NCI-H2227 (cell line): Measurements from ENCODE around the gene SYPL2.
A peak's percentile ranks its signal among the peaks of the same experiment; 100 is the strongest.
"Not testable (repeated sequence)": the region's sequence is repeated elsewhere in the genome, so short reads cannot be mapped to it uniquely, and the experiment has no call there.

Experiments used
- DNase-seq: peaks from one replicate; lab custom pipeline; 2025; ENCODE audit not compliant: unreplicated experiment; lab: John Stamatoyannopoulos, UW

The SYPL2 gene

DNA sequence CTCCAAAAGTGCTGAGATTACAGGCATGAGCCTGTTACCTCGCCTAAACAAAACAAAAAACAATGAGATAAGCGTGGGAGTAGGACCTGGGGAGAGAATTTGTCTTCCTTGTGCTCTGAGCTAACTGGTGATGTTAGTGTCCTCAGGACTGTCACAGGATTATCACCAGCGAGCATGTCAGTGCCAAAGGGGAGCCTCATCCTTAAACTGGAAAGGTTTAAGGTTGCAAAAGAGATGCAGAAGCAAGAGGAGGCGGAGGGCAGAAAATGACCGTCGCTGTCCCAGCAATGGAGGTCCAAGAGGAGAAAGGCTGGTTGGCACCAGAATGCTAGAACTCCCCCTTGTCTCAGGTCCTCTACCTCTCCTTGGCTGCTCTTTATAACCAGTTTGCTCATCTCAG, 3.9 kb downstream of the SYPL2 start:
- no peak for DNase-seq

DNA sequence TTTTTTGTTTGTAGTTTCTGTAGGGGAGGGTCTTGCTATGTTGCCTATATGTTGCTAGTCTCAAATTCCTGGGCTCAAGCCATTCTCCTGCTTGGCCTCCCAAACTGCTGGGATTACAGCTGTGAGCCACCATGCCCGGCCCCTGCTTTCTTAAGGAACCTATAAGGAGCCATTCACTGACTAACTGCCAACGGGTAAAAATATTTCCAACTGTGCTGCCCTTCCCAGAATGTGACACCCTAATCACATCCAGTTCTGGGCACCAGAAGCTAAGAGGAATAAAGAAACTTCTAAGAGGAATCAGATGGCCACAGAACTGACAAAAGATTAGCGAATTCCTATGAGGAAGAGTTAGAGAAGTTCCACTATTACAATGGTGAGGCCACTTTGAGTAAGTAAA, 6.4 kb downstream of the SYPL2 start:
- no peak for DNase-seq

DNA sequence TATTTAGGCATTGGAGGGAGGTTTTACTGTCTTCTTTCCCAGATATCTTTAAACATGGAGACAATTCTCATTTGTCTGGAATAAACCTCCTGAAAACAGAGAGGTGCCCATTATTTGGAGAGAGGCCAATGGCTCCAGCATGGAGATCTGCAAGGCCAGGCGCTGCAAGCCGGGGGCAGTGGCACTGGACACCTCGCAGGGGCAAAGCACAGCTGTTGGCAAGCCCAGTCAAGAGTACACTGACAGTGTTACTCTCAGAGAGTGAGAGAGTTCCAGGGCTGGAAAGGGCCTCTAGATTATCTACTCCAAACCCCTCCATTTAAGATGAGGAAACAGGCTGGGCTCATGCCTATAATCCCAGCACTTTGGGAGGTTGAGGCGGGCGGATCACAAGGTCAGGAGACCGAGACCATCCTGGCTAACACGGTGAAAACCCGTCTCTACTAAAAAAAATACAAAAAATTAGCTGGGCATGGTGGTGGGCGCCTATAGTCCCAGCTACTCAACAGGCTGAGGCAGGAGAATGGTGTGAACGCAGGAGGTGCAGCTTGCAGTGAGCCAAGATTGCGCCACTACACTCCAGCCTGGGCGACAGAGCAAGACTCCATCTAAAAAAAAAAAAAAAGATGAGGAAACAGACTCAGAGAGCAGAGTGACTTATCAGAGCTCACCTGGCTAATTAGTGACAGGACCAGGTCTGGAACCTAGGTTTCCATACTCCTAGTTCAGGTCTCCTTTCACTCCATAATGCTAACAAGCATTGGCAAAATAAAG, 7.1 kb downstream of the SYPL2 start:
- DNase-seq: not testable (repeated sequence)

DNA sequence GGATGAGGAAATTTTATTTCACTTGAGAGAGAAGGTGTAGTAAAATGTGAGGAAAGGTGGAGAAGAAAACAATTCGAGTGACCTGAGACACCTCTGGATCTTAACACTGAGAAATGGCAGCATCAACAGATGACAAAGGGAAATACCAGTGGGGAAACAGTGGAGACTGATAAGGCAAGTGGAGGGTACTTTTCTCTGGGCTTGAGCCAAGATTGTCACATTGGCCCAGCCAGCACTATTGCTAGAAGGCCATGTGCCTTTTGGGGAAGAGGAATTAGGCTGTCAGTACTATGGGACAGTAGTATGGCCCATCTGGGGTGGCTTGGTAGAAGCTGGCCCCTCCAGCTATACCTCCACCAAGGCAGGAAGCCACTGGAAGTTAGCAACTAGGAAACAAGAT, 8.4 kb downstream of the SYPL2 start:
- DNase-seq: no peak

DNA sequence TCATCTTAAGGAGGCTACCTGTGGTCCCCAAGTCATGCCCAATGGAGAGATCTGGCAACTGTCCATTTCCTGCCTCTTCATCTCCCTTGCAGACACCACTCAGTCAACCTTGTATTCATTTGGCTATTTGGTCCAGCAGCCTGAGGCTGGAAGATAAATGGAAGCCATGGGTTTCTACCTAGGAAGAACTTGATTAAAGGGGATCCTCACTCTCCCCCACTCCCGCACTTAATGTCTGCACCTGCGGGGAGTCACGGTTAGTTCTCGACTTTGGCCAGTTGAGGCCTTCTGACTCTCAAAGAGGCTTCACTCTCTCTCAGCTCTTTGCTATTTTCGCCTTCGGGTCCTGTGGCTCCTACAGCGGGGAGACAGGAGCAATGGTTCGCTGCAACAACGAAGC, 8.9 kb downstream of the SYPL2 start:
- DNase-seq: no peak

DNA sequence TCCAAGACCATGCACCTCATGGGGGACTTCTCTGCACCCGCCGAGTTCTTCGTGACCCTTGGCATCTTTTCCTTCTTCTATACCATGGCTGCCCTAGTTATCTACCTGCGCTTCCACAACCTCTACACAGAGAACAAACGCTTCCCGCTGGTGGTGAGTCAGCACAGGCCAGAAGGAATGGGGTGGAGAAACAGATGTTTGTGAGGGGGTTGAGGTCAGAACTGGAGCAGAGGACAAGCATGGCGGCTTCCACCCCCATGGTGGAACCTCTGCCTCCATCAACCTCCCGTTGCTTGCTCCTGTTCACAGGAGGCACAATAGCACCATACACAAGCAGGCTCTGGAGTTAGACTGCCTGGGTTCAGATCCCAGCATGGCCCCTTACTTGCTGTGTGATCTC, 10.5 kb downstream of the SYPL2 start:
- DNase-seq: no peak

DNA sequence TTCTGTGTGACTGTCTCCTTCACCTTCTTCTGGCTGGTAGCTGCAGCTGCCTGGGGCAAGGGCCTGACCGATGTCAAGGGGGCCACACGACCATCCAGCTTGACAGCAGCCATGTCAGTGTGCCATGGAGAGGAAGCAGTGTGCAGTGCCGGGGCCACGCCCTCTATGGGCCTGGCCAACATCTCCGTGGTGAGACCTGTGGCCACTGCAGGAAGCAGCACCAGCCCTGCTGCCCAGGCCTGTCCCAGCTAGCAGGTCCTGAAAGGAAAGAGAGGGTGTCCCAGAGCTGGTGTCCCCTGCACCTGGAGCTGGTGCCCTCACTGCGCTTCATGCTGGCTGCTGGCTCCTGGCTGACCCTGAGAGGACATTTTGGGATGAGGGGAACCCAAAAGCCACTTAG, 11.5 kb downstream of the SYPL2 start:
- DNase-seq: no peak

DNA sequence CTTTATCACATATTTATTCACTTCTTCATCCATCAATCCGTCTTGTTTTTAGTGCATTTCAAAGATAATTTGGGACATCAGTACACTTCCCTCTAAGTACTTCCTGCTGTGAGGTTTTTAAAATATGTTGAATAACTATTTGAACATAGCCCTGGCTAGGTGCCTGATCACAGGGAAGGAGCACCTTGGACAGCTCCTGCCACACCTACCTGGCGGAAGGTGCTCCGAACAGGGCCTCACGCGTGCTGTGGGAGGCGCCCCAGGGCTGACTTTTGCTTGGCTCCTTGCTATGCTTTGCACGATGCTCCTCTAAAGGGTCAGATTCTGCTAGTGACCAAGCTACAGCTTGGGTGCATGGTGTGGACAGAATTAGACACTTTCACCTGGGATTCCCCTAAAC, 12.5 kb downstream of the SYPL2 start:
- DNase-seq: no peak

DNA sequence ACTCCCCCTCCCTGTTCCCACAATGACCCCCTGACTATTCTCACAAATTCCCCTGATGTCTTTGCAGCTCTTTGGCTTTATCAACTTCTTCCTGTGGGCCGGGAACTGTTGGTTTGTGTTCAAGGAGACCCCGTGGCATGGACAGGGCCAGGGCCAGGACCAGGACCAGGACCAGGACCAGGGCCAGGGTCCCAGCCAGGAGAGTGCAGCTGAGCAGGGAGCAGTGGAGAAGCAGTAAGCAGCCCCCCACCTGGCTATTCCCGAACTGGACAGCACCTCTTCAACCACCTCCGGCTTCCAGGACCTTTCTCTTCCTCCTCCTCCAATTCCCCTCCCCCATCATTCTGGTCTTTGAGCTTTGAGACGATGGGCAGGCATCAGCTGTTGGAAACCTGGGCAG, 13.0 kb downstream of the SYPL2 start:
- DNase-seq: no peak

DNA sequence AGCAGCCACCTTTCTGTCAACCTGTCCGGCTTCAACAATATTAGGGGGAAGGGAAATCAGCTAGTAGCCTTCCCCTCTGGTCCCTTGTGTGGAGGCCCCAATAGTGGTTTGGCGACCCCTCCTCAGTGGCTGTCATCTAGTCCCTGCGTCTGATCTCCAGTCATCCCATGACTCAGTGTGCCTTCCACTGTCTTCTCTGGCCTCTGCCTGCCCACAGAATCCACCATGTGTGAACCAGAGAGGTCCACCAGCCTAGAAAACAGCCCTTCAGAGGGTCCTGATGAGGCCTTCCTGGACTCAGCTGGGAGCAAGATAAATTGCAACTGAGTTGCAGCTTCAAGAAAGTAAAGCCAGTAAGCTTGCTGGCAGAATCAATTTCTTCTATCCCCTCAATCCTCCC, 13.6 kb downstream of the SYPL2 start:
- no peak for DNase-seq

DNA sequence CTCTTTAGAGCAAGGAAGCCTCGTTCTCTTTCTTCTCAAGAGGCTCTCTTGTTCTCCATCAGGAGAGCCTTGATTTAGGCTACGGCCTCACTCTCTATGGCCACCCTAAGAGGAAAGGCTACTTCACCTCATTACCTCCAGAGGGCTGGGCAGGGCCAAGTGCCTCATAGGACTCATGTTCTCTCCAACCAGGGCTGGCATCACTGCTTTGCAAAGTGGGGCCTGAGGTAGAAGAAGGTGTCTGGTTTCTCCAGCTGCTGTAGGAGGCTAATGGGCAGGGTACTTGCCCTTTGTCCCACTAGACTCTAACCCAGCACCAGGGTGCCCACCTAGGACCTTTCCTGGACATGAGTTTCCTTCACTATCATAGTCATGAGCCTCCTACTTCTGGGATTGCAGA, 15.3 kb downstream of the SYPL2 start:
- DNase-seq: no peak

DNA sequence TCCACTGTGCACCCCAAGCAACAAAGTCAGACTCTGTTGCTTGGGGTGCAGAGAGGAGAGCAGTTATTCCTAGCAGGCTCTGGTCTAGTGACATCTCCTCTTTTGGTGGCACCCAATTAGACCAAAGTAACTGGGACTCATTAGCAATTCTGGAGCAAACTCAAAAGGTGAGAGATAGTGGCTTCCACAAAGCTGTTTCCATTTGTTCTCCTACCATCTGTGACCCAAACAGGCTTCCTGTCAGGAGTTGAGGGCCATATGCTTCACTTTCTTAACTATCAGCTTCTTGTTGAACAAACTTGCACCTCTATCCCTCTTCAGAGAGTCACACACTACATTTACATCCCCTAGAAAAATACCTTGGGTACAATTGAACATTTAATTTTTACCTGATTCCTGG, 15.9 kb downstream of the SYPL2 start:
- no peak for DNase-seq

DNA sequence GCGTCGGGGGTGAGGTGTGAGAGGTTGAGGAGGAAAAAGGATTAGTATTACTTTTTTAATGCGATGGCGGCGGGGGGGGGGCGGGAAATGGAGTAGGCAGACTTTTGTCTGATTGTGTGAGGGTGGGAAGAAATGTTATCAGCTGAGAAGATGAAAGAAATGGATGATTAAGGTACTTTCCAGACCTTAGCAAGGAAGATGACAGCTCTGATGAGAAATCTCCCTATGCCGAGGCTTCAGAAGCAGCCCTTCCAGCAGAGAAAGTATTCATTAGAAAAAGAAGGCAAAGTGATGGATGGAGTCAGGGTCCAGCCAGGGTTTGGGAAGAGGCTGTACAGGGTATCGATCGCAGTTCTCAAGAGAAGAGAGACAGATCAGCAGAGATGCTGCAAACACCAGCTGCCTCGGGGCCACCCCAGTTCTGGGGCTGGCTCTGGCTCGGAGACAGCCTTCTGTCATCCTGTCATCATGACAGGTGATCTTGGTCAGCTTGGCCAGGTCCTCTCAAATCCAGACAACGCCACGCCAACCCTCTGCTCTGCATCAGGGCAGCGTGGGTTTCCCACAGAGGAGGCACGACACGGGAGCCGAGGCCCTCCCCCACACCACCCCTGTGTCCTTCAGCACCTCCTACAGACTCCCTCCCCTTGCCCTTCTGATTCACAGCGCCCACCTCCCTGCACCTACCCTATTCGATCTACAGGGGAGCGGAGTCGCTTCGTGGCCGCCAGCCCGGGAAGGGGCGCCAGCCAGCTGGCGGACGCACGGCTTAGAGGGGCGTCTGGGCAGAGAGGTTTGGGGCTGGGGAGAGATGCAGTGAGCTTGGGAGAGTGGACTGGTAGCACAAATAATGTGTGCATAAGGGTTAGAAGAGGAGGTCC, 16.7 kb downstream of the SYPL2 start:
- DNase-seq: peak; percentile 78

DNA sequence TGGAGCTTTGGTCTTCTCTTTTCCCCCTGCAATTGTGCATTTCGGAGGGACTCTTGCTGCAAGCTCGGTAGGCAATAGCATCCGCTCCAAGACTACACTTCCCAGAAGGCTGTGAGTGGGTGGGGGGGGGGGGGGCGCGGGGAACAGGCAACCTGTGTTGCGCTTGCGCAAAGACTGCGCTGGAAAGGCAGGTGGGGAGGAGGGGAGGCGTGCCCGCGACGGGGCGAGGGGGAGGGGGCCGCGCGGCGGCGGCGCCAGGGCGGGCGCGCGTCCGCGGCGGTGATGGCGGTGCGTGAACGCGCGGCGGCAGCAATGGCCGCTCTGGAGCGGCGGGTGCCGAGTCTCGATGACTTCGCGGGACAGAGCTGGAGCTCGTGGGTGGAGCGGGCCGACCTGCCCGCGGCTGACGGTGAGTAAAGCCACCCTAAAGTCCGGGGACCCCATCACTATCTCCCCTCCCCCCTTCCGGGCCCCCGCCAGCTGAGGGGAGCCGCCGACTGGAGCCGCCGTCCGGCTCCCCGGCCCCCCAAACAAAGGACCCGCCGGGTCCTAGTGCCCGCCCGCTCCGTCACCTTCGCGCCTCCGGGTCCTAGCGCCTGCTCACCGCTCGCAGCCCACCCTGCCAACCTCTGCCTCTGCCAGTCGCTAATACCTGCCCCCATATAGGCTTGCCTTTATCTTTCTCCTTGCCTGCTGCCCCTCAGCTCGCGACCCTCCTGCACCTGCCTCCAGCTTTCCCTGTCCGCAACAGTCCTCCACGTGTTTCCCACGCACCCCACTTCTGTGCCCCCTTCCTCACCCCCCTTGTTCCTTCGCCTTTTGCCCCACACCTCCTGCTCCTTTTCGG, 17.5 kb downstream of the SYPL2 start, which contains the start of gene ATXN7L2:
Gene ATXN7L2, plus strand, starts transcription at position 234 of the 847 bp plus-strand sequence. Its CDS starts 49 bp downstream, at position 283.
- DNase-seq: peak; percentile 94

DNA sequence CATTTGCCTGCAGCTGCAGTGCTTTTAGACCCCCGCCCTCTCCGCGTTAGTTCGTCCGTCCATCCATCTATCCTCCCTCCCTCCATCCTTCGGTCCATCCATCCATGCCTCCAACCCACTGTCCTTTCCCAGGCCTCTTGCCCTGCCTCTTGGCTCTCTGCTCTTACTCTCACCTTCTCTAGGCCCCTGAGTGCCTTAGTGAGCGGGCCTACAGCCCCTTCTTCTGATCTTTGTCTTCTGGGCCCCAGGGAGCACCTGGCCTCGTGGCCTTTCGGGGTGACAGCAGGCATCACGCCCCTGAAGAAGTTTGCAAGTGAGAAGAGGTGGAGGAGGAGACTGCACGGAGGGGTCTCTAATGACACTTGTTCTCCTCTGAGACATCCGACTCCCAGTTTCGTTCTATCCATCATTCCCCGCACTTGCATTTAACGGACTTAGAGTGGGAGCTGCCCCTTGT, 18.2 kb downstream of the SYPL2 start:
- no peak for DNase-seq

DNA sequence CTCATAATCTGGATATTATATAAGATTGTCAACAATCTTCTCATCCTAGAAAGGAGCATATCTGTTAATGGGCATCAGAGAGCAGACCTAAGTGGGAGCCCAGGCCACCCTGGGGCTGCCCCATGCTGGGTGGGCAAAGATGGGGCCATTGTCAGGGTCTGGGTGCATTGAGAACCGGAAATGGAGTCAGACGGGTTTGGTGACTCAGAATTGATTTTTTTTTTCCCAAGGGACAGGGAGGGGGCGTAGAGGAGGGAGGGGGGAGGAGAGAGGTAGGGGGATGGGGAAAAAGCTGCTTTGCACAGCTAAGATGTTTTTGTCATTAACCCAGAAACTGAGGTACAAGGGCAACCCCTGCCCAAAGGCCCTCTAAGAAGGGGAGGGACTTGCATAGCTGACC, 18.7 kb downstream of the SYPL2 start:
- no peak for DNase-seq

DNA sequence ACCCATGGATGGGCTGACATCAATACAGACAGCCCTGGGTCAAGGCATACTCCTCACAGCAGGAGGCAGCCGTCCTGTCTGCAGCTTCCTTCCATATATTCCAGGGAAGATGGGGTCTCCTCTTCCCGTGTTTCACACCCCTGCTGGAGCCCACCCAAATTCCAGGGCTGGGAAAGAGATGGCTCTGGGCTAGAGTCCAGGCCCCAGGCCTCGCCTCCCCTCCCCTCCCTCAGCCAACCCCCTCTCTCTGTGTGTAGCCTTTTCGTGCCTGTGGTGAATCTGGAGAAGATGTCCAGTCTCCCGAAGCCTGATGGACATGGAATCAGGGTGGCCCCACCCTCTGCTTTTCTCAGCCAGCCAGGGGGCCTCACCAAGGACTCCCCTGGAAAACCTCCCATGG, 20.9 kb downstream of the SYPL2 start:
- no peak for DNase-seq

DNA sequence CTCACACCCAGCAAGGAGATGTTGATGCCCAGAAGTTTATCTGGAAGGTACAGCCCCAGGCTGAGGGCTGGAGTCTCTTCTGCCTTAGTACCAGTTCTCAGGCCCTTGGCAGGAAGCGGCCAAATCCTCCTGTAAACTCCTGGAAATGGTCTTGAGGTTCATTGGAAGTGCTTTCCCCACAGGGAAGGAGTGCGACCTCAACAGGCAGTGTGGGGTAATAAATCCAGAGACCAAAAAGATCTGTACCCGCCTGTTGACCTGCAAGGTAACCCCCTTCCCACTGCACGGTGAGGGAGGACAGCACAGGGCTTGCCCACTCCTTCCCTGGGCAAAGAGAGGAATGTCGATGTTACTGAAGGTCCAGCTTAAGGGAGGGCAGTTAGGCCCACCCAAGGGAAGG, 21.9 kb downstream of the SYPL2 start:
- DNase-seq: no peak

DNA sequence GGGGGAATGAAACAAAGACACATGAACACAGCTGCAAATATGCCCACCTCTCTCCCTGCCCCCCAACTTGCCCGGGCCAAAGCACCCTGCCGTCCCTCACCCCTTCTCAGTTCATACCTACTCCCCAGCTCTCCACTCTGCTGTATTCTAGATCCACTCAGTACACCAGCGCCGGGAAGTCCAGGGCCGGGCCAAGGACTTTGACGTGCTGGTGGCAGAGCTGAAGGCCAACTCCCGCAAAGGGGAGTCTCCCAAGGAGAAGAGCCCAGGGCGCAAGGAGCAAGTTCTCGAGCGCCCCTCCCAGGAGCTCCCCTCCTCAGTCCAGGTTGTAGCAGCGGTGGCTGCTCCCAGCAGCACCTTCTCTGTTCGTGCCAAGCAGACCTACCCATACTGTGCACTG, 22.4 kb downstream of the SYPL2 start:
- no peak for DNase-seq

DNA sequence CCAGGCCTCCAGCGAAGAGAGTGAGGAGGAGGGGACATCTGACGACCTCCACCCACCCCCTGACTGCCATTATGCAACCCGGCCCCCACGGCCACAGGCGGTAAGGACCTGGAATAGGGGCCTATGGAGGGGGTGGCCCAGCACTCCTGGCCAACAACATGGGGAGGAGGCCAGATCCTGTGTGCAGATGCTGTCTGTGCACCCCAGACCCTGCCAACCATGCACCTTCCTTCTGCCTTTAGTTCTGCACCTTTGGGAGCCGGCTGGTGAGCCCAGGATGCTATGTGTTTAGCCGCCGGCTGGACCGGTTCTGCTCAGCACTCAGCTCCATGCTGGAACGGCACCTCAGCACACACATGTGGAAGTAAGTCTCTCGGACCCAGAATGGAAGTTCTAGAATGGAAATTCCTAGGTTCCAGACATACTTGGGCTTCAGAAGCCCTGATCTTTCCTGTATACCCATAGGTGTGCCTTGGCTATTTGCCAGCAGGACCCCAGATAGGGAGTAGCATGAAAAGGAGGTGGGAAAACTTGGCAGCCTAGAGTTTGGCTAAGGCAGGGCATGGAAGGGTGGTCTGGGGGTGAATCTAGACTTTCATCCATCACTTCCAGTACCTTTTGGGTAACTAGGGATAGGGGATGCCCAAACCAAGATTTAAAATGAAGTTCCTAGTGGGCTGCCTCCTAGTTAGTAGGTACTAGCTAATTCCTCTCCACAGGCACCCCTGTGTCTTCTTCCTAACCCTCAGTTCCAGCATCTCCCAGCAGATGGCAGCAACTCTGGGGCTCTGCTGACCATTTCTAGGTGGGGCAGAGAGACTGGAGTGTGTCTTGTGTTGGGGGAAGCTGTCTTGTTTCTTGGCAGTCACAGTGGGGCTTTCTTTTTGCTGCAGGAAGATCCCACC, 23.9 kb downstream of the SYPL2 start:
- DNase-seq: peak; percentile 83
